Peyer's patch (tissue), 4 donors: ENCODE results near the gene STOML1. TPM values are rescaled to one million over a fixed set of nuclear protein-coding genes. Genes with fewer than 3 reads are reported as not detected.
"Not testable (repeated sequence)": the region's sequence is repeated elsewhere in the genome, so short reads cannot be mapped to it uniquely, and the experiment has no call there.

Source experiments
- DNase-seq, 3 donors: peaks; one replicate each; pipeline ENCODE4 v3.0.0-alpha.2; 2017 to 2019
- H3K27ac ChIP-seq, 4 donors: fragments of 200-600 bp; sonication (generic); one replicate each; pipeline ENCODE4 v1.5.1; 2016 to 2019
- H3K27me3 ChIP-seq, 2 donors: fragments of 200-600 bp; sonication (generic); one replicate each; pipeline ENCODE4 v1.5.1; 2019
- H3K36me3 ChIP-seq, 3 donors: fragments of 200-600 bp; sonication (generic); one replicate each; pipeline ENCODE4 v1.5.1; 2016 to 2019
- H3K4me1 ChIP-seq, 4 donors: fragments of 200-600 bp; sonication (generic); one replicate each; pipeline ENCODE4 v1.5.1; 2016 to 2019
- H3K4me3 ChIP-seq, 4 donors: fragments of 200-600 bp; sonication (generic); 1 replicate in 3 of 4; 2 replicates in 1 of 4; pipeline ENCODE4 v1.5.1; 2016 to 2019; ENCODE audit warnings: mild to moderate bottlenecking in 1 of 4
- H3K9me3 ChIP-seq, 4 donors: fragments of 200-600 bp; sonication (generic); one replicate each; pipeline ENCODE4 v1.5.1; 2016 to 2019; ENCODE audit warnings: mild to moderate bottlenecking in 1 of 4
- POLR2A ChIP-seq, 2 donors: fragments of 450-650 bp; IDR thresholded peaks; one replicate each; pipeline ENCODE4 v1.5.1; 2017; ENCODE audit warnings: antibody characterized with exemption in 2 of 2, mild to moderate bottlenecking in 2 of 2, moderate library complexity in 2 of 2
- total RNA-seq, 4 donors: library from RNA; depleted of rRNA; stranded (reverse); fragments of >200 nt; gene quantifications; one replicate each; pipeline ENCODE4 v1.1.0, GENCODE V29; 2016
- TF ChIP-seq, protein P1 (sequence below), 6 experiments: fragments of 450-650 bp in 4 of 6; fragments of 200-600 bp in 2 of 6; sonication (generic) in 1 of 6; IDR thresholded peaks; one replicate each; pipeline ENCODE4 v1.5.1; 2017 to 2019; ENCODE audit warnings: antibody characterized with exemption in 6 of 6, mild to moderate bottlenecking in 3 of 6, moderate library complexity in 1 of 6

STOML1 gene
- total RNA-seq, 4 donors from 2014 or later = 10.9 to 24.5 (median 13.5) TPM; not detected in 1

DNA sequence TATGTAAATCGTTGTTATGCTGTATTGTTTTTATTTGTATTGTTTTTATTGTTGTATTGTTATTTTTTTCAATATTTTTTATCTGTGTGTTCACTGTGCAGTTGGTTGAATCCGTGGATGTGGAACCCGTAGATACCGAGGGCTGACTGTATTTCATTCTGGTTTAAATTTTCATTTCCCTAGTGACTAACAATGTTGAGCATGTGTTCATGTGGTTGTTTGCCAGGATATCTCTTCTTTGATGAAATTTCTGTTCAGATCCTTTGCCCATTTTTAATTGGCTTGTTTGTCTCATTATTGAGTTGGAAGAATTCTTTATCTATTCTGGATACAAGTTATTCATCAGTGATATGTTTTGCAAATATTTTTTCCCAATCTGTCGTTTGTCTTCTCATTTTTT, 29.7 kb downstream of the STOML1 start:
- Histone ChIP-seq H3K36me3 (no peaks in the 10 kb centered on the region), H3K27me3 (no peaks in the 10 kb centered on the region), H3K9me3 (no peaks in the 10 kb centered on the region), H3K27ac (no peak overlapping the region), H3K4me1 (peaks cover 0 to 24% (median 15%) of the 10 kb centered on the region in 4 donors), H3K4me3 (no peak overlapping the region)
- TF ChIP-seq POLR2A (IDR thresholded peaks at IDR 0.05) = no peak
- TF ChIP-seq, protein P1, sequence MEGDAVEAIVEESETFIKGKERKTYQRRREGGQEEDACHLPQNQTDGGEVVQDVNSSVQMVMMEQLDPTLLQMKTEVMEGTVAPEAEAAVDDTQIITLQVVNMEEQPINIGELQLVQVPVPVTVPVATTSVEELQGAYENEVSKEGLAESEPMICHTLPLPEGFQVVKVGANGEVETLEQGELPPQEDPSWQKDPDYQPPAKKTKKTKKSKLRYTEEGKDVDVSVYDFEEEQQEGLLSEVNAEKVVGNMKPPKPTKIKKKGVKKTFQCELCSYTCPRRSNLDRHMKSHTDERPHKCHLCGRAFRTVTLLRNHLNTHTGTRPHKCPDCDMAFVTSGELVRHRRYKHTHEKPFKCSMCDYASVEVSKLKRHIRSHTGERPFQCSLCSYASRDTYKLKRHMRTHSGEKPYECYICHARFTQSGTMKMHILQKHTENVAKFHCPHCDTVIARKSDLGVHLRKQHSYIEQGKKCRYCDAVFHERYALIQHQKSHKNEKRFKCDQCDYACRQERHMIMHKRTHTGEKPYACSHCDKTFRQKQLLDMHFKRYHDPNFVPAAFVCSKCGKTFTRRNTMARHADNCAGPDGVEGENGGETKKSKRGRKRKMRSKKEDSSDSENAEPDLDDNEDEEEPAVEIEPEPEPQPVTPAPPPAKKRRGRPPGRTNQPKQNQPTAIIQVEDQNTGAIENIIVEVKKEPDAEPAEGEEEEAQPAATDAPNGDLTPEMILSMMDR (IDR thresholded peaks at IDR 0.05) = no peak
- DNase-seq = no peak

DNA sequence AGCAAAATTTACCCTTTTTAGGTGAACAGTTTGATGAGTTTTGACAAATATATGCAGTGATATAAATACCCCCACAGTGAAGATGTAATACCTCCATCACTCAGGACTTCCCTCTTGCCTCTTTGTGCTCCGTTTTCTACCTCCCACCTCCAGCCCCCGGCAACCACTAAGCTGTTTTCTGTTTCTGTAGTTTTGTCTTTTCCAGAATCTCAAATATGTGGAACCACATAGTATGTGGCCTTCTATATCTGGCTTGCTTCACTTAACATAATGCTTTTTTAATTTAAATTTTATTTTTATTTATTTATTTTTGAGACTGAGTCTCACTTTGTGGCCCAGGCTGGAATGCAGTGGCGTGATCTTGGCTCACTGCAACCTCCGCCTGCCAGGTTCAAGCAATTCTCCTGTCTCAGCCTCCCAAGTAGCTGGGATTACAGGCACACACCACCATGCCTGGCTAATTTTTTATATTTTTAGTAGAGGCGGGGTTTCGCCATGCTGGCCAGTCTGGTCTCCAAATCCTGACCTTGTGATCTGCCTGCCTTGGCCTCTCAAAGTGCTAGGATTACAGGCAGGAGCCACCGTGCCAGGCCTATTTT, 31.5 kb downstream of the STOML1 start:
- DNase-seq, H3K4me3 ChIP-seq, H3K36me3 ChIP-seq, H3K27me3 ChIP-seq, H3K9me3 ChIP-seq, H3K27ac ChIP-seq: not testable (repeated sequence)
- H3K4me1 ChIP-seq = peaks cover 0 to 13% (median 12%) of the 10 kb centered on the region in 4 donors

DNA sequence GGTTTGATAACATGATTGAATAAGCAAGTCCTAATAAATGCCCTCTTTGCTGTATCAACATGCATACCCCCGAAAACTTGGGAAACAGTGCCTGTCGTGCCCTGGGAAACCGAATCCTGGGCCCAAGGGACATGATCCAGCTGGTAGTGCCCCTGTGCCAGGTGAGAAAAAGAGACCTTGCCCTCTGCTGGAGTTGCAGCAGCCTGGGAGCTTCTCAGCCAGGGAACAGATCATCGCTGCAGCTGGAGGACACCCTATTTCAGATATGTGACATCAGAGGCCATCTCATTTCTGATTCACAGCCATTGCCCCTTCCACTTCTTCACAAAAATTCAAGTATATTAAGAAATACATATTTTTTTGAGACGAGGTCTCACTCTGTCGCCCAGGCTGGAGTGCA, 32.3 kb downstream of the STOML1 start:
- no peak for TF ChIP-seq POLR2A (IDR thresholded peaks at IDR 0.05)
- TF ChIP-seq, protein P1 (IDR thresholded peaks at IDR 0.05) = no peak
- H3K9me3 ChIP-seq = no peaks in the 10 kb centered on the region
- no peaks in the 10 kb centered on the region for H3K36me3 ChIP-seq
- no peak overlapping the region for H3K27ac ChIP-seq
- no peak overlapping the region for H3K4me3 ChIP-seq
- peaks cover 0 to 9% (median 5%) of the 10 kb centered on the region in 4 donors for H3K4me1 ChIP-seq
- DNase-seq = no peak
- H3K27me3 ChIP-seq = no peaks in the 10 kb centered on the region

DNA sequence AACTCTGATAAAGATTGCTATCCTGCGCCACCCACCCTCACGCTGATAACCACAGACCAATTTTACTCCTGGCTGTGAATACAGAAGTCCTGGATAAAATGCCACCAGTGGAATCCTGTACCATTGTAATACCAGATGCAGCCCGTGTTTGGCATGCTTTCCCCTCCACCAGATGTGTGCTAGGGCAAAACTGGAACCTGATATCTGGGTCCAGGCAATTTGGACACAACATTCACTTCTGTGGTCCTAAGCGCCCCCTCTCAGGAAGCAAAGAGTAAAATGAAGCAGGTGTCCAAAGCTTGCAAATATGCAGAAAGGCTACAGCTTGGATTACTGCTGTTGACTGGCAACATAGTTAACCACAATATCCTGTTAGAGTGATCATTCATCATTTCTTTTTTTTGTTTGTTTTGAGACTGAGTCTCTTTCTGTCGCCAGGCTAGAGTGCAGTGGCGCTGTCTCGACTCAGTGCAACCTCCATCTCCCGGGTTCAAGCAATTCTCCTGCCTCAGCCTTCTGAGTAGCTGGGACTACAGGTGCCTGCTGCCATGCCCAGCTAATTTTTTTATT, 33.0 kb downstream of the STOML1 start:
- TF ChIP-seq, protein P1 (IDR thresholded peaks at IDR 0.05) = peak in 1 of 6 experiments; percentile 2
- TF ChIP-seq POLR2A (IDR thresholded peaks at IDR 0.05) = no peak
- H3K36me3 ChIP-seq = no peaks in the 10 kb centered on the region
- no peak for DNase-seq
- H3K4me3 ChIP-seq = no peak overlapping the region
- H3K27ac ChIP-seq = peak overlapping the region in 1 of 4 donors; percentile 27
- H3K9me3 ChIP-seq = no peaks in the 10 kb centered on the region
- no peaks in the 10 kb centered on the region for H3K27me3 ChIP-seq
- peaks cover 0 to 9% (median 4%) of the 10 kb centered on the region in 4 donors for H3K4me1 ChIP-seq

DNA sequence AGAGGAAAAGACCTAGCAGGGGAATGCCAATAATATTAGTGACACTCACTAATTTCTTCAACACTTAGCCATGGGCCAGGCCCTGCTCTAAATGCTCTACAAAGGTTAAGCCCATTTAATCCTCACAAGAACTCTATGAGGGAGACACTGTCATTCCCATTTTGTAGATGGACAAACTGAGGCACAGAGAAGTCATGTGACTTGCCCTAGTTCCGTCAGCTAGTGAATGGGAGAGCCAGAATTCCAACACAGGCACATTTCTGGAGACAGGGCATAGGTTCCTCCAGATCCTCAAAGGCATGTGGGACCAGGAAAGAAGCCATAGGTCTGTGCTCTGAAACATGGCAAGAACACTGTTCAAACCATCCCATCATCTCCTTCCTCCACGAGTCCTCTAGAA, 34.3 kb downstream of the STOML1 start:
- no peak for DNase-seq
- H3K4me1 ChIP-seq = peaks cover 0 to 9% (median 6%) of the 10 kb centered on the region in 4 donors
- no peaks in the 10 kb centered on the region for H3K36me3 ChIP-seq
- H3K9me3 ChIP-seq = no peaks in the 10 kb centered on the region
- H3K27me3 ChIP-seq = no peaks in the 10 kb centered on the region
- no peak overlapping the region for H3K27ac ChIP-seq
- TF ChIP-seq POLR2A (IDR thresholded peaks at IDR 0.05) = no peak
- TF ChIP-seq, protein P1 (IDR thresholded peaks at IDR 0.05) = no peak
- no peak overlapping the region for H3K4me3 ChIP-seq

DNA sequence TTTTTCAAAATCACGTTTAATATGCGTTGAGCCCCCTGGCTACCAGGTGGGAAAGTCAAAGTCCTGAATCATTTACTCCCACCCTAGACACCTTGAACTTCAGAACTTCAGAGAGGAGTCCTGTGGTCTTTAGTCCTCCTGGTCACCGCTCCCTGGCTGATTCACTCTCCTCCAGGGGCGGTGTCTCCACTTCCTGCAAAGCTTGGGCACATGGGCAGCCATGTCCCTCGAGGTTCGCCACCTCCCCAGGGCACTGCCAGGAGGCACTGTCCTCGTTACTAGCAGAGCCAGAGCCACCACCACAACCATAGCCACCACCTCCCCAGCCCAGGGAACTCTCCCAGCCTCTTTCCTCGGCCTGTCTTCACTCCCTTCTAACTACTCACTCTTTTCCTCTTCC, 34.8 kb downstream of the STOML1 start:
- Histone ChIP-seq H3K27ac (no peak overlapping the region), H3K4me1 (peaks cover 0 to 12% (median 8%) of the 10 kb centered on the region in 4 donors), H3K9me3 (no peaks in the 10 kb centered on the region), H3K27me3 (no peaks in the 10 kb centered on the region), H3K4me3 (no peak overlapping the region), H3K36me3 (no peaks in the 10 kb centered on the region)
- DNase-seq = no peak
- TF ChIP-seq, protein P1 (IDR thresholded peaks at IDR 0.05) = no peak
- TF ChIP-seq POLR2A (IDR thresholded peaks at IDR 0.05) = no peak
